Right ventricle myocardium inferior (tissue), 1 donor: ENCODE data around the gene ZDHHC22. TPM values are rescaled to one million over a fixed set of nuclear protein-coding genes. Genes with fewer than 3 reads are reported as not detected.

ENCODE experiments used
- ATAC-seq: fragments of 200-7000 bp; cut with Tn5 transposase; one replicate; pipeline ENCODE4 v1.9.1; 2020; ENCODE audit warnings: mild to moderate bottlenecking, moderate library complexity
- DNase-seq: peaks from one replicate; pipeline ENCODE4 v3.0.0; 2021; ENCODE audit errors: missing footprints
- intact Hi-C: fragments of 100-400 bp; cut with DNase I; formaldehyde crosslinking; loops from one replicate; pipeline ENCODE4 v1.11.0; 2022
- total RNA-seq: library from RNA; stranded (reverse); fragmentation: NEBNext Ultra II Directional; extraction: Animal tissue kit (Norgen Biotek cat#: 25700); gene quantifications from one replicate; pipeline ENCODE4 v1.2.1, GENCODE V29; 2021
- donor health status: DM: no; HTN: yes; CAD: no; lungs with severe emphysema.

Gene ZDHHC22
- total RNA-seq, 1 donor from 2014 or later, result not detected

GRCh38 chr14:77158882-77159255 lies 17.3 kb upstream of the ZDHHC22 start:
- DNase-seq, result no peak
- ATAC-seq, result no peak
- intact Hi-C loops, result no loop called here

DNA sequence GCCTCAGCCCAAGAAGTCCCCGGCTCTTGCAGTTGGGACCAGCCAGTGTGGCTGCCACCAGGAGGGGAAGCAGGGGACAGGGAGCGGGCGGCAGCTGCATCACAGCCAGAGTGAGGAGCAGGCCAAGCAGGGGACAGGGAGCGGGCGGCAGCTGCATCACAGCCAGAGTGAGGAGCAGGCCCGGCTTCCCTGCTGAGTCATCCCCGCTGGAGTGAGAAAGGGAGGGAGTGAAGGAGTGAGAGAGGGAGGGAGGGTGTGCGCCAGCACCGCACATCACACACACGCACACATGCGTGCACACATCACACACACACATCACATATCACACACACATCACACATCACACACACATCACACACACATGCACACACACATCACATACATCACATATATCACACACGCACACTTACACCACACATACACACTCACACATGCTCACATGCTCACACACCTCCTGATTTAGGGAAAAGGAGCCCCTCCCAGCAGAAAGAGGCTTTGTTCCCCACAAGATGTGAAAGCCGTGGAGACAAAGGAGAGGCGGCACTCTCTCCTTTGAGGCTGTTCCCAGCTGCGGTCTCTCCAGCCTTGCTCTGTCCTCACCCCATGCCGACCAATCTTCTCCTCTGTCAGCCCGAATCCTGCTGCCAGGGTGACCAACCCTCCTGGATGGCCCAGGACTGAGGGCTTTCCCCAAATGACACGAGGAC lies 16.7 kb upstream of the ZDHHC22 start:
- ATAC-seq (peak; percentile 88), DNase-seq (peak; percentile 71)
- intact Hi-C loops, result no loop called here

GRCh38 chr14:77157740-77158139 lies 16.1 kb upstream of the ZDHHC22 start:
- no peak for DNase-seq
- intact Hi-C loops, result no loop called here
- ATAC-seq, result no peak

- intact Hi-C loops, result no loop called here
- ATAC-seq, result no peak
These were observed 13.5 kb upstream of the ZDHHC22 start for GRCh38 chr14:77155083-77155482.

DNA sequence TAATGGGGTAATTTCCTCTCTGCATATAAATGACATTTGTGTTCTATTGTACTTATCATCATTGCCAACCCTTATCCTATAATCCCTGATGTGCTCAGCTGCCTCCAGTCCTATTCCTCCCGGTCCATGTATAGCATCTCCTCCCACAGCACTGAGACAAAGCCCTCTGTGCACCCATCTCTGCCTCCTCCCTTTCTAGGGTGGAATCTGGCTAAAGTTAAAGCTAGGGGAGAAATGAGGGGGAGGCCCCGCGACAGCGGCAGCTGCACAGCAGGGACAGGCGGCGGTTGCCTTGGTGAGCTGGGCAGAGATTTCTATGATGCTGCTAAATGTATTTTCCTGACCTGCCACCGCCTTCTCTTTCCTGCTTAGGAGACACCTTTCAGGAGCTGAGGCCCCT lies 12.8 kb upstream of the ZDHHC22 start:
- ATAC-seq (no peak), DNase-seq (no peak)
- intact Hi-C loops, result no loop called here

More at GRCh38 chr14:77155083-77155482, 13.5 kb upstream of the ZDHHC22 start:
- DNase-seq, result no peak

- ATAC-seq, result no peak
- intact Hi-C loops, result no loop called here
These were observed 12.2 kb upstream of the ZDHHC22 start for GRCh38 chr14:77153802-77154201.

GRCh38 chr14:77151918-77152588 lies 10.5 kb upstream of the ZDHHC22 start:
- no peak for ATAC-seq

More at GRCh38 chr14:77153802-77154201, 12.2 kb upstream of the ZDHHC22 start:
- no peak for DNase-seq

DNA sequence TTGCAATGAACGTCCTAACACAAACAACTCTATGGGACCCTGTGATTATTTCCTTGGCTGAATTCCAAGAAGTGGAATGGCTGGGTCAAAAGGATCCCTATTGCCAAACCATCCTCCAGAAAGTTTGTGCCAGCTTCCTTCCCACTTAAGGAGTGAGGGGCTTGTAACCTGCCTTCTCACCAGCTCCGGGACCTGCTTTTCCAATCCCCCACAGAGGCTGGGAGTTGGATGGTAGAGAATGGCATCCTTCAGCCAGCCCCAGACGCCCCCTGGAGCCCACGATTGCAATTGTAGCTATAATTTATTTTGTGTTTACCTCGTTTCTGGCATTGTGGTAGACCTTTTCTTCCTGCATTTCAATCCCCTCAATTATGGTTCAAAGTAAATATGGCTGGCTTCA lies 9.7 kb upstream of the ZDHHC22 start:
- ATAC-seq, result no peak

More at GRCh38 chr14:77151918-77152588, 10.5 kb upstream of the ZDHHC22 start:
- intact Hi-C loops, result loop anchor here (1.0 kb wide), 1 partner anchor 164 kb away; no protein-coding TSS in a partner anchor
- DNase-seq, result no peak

DNA sequence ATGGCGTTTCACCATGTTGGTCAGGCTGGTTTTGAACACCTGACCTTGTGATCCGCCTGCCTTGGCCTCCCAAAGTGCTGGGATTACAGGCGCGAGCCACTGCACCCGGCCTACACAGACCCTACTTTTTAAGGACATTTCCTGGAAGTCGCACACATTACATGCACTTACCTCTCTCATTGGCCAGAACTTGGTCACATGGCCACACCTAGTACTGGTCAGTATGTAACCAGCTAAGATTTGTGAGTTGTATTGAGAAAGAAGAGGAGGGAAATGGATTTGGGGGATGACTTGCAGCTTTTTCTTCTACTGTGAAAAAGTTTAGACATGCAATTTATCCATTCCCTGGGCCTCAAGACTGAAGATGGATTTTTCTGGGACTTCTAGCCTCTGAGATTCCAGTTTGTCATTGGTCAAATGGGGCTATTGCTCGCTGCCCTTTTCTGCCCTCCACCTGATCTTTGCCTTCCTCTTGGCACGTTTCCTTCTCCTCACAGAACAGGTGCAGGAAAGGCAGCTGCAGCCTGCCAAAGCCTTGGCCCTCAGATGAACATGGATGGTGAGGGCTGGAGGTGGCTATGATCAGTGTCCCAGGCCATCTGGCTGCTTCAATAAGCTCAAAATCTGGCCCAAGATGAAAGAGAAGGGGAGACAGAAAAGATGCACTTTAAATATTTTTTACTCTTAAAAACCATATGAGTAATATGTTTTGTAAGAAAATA lies 7.1 kb upstream of the ZDHHC22 start:
- ATAC-seq (no peak), DNase-seq (no peak)
- intact Hi-C loops, result no loop called here

More for the DNA sequence above, 9.7 kb upstream of the ZDHHC22 start:
- DNase-seq, result no peak
- intact Hi-C loops, result no loop called here

- DNase-seq (no peak), ATAC-seq (no peak)
- intact Hi-C loops, result no loop called here
These were observed 4.6 kb upstream of the ZDHHC22 start for GRCh38 chr14:77145975-77146740.

GRCh38 chr14:77144412-77145115 lies 3.0 kb upstream of the ZDHHC22 start:
- no peak for ATAC-seq
- intact Hi-C loops, result no loop called here
- DNase-seq, result no peak

DNA sequence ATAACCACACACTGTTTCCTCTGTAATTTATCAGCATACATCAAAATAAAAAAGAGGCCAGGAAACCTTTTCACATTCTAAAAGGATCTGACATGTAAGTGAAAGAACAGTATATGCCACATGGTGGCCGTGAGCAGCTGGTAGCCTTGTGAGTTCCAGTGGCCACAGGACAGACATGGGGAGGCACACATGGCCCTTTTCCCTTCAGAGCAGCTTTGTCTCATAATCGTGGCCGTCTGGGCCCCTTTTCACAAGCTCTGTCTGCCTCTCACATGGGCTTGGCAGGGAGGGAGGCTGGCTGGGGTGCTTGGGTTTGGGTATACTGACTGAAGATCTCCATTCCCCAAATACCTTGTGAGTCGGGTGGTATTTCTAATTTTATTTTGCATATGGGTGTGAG lies 1.5 kb upstream of the ZDHHC22 start:
- DNase-seq (no peak), ATAC-seq (no peak)
- intact Hi-C loops, result no loop called here

DNA sequence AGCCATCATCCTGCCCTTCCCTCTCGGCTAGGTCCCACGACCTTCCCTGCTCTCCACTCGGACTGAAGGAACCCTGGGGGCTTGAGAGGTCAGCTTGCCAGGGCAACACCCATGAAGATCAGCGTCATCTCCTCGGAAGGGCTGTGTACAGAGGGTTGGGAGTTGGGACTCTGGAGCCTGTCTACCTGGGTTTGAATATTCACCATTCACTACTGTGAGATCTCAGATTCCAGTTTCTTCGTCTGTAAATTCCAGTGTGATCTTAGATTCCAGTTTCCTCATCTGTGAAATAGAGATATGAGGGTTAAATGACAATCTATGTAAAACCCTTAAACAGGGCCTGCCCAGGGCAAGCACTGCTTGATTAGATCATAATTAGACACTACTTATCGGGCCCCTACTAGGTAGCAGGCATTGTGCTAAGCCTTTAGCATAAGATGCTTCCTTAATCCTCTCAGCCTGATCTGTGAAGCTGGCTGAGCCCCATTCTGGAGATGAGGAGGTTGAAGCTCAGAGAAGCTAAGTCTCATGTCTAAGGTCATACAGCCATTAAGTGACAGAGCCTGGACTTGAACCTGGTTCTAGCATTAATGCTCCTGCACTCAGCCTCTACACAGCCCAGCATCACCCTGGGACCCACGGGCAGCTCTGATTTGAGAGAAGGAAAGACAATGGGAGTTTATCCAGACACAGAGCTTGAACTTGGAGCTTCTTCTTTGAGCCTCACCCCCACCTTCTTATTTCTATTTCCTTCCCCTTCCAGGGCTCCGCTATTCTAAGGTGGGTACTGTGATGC lies 612 bp upstream of the ZDHHC22 start:
- ATAC-seq (no peak), DNase-seq (no peak)
- intact Hi-C loops, result no loop called here

- DNase-seq (no peak), ATAC-seq (no peak)
- intact Hi-C loops, result no loop called here
These were observed 1.0 kb downstream of the ZDHHC22 start for GRCh38 chr14:77140359-77141213.

- no peak for DNase-seq
- ATAC-seq, result no peak
- intact Hi-C loops, result no loop called here
These were observed 1.8 kb downstream of the ZDHHC22 start for GRCh38 chr14:77139540-77140358.

GRCh38 chr14:77139022-77139421 lies 2.6 kb downstream of the ZDHHC22 start:
- intact Hi-C loops, result no loop called here
- DNase-seq, result no peak
- no peak for ATAC-seq
